NCI-H82 (cell line): ENCODE results near the gene LHFPL5.

ENCODE experiments used
- DNase-seq: peaks from one replicate; lab custom pipeline; 2025; lab: John Stamatoyannopoulos, UW

LHFPL5 gene

GRCh38 chr6:35804996-35805736, at the start of gene LHFPL5:
Gene LHFPL5, plus strand, starts transcription at chr6:35805352. Its CDS starts 319 bp downstream, at chr6:35805671.
- DNase-seq: peak; percentile 79

- DNase-seq: peak; percentile 66
Observed at GRCh38 chr6:35757456-35758123, 47.6 kb upstream of the LHFPL5 start.

GRCh38 chr6:35759426-35759825, 45.7 kb upstream of the LHFPL5 start:
- no peak for DNase-seq

GRCh38 chr6:35765739-35766138, 39.4 kb upstream of the LHFPL5 start:
- no peak for DNase-seq

- DNase-seq: no peak
Observed at GRCh38 chr6:35769211-35769610, 35.9 kb upstream of the LHFPL5 start.

GRCh38 chr6:35771343-35771627, 33.9 kb upstream of the LHFPL5 start:
- no peak for DNase-seq

- DNase-seq: no peak
Observed at GRCh38 chr6:35774116-35774794, 30.9 kb upstream of the LHFPL5 start.

- no peak for DNase-seq
Observed at GRCh38 chr6:35775031-35775430, 30.1 kb upstream of the LHFPL5 start.

- peak; percentile 51 for DNase-seq
Observed at GRCh38 chr6:35776364-35777215, 28.6 kb upstream of the LHFPL5 start, which contains the start of gene CLPSL2. Gene CLPSL2, plus strand, starts transcription at chr6:35776598. Its CDS starts 21 bp downstream, at chr6:35776619.

GRCh38 chr6:35777356-35778102, 27.6 kb upstream of the LHFPL5 start:
- DNase-seq: no peak

- DNase-seq: no peak
Observed at GRCh38 chr6:35778437-35778836, 26.7 kb upstream of the LHFPL5 start.

GRCh38 chr6:35780719-35781118, 24.4 kb upstream of the LHFPL5 start, which contains the start of gene CLPSL1:
Gene CLPSL1, plus strand, starts transcription at chr6:35781019. Its CDS starts 92 bp downstream, at chr6:35781111.
- no peak for DNase-seq

- no peak for DNase-seq
Observed at GRCh38 chr6:35781290-35781689, 23.9 kb upstream of the LHFPL5 start.

- DNase-seq: no peak
Observed at GRCh38 chr6:35782424-35782823, 22.7 kb upstream of the LHFPL5 start.

- DNase-seq: no peak
Observed at GRCh38 chr6:35784200-35784599, 21.0 kb upstream of the LHFPL5 start.

- no peak for DNase-seq
Observed at GRCh38 chr6:35786272-35786671, 18.9 kb upstream of the LHFPL5 start.

GRCh38 chr6:35786810-35787209, 18.3 kb upstream of the LHFPL5 start:
- DNase-seq: no peak

GRCh38 chr6:35787266-35788218, 17.6 kb upstream of the LHFPL5 start:
- DNase-seq: no peak

- DNase-seq: no peak
Observed at GRCh38 chr6:35788423-35788982, 16.6 kb upstream of the LHFPL5 start.

- no peak for DNase-seq
Observed at GRCh38 chr6:35790683-35791082, 14.5 kb upstream of the LHFPL5 start.
